NCI-H1417 treated with DMSO at 0.1 percent for 48 hours (cell line): Measurements from ENCODE around the gene LYZL1.
"Not testable (repeated sequence)": the region's sequence is repeated elsewhere in the genome, so short reads cannot be mapped to it uniquely, and the experiment has no call there.

Experiments used
- DNase-seq: peaks from one replicate; lab custom pipeline; 2025; lab: John Stamatoyannopoulos, UW

Gene LYZL1

GRCh38 chr10:29288906-29289305, at the start of gene LYZL1:
Gene LYZL1, plus strand, starts transcription at chr10:29289070. Its CDS starts 2,798 bp downstream, at chr10:29291868.
- DNase-seq: not testable (repeated sequence)

- DNase-seq: no peak
Measured at GRCh38 chr10:29239569-29240472, 49.0 kb upstream of the LYZL1 start.

- DNase-seq: no peak
Measured at GRCh38 chr10:29240986-29241660, 47.7 kb upstream of the LYZL1 start.

- DNase-seq: no peak
Measured at GRCh38 chr10:29241925-29242324, 46.9 kb upstream of the LYZL1 start.

GRCh38 chr10:29243066-29243465, 45.8 kb upstream of the LYZL1 start:
- no peak for DNase-seq

- DNase-seq: no peak
Measured at GRCh38 chr10:29243750-29244149, 45.1 kb upstream of the LYZL1 start.

GRCh38 chr10:29244978-29245377, 43.9 kb upstream of the LYZL1 start:
- DNase-seq: no peak

- no peak for DNase-seq
Measured at GRCh38 chr10:29245476-29245875, 43.4 kb upstream of the LYZL1 start.

- no peak for DNase-seq
Measured at GRCh38 chr10:29246449-29246848, 42.4 kb upstream of the LYZL1 start.

GRCh38 chr10:29248158-29248557, 40.7 kb upstream of the LYZL1 start:
- DNase-seq: no peak

- DNase-seq: no peak
Measured at GRCh38 chr10:29249018-29249417, 39.9 kb upstream of the LYZL1 start.

GRCh38 chr10:29250066-29250465, 38.8 kb upstream of the LYZL1 start:
- DNase-seq: no peak

- no peak for DNase-seq
Measured at GRCh38 chr10:29252811-29253689, 35.8 kb upstream of the LYZL1 start.

GRCh38 chr10:29253690-29254029, 35.2 kb upstream of the LYZL1 start:
- DNase-seq: no peak

GRCh38 chr10:29254123-29255046, 34.5 kb upstream of the LYZL1 start:
- no peak for DNase-seq

- no peak for DNase-seq
Measured at GRCh38 chr10:29255104-29255503, 33.8 kb upstream of the LYZL1 start.

GRCh38 chr10:29256019-29256418, 32.9 kb upstream of the LYZL1 start:
- DNase-seq: no peak

GRCh38 chr10:29256586-29256985, 32.3 kb upstream of the LYZL1 start:
- no peak for DNase-seq

GRCh38 chr10:29257106-29257783, 31.6 kb upstream of the LYZL1 start:
- DNase-seq: no peak

- no peak for DNase-seq
Measured at GRCh38 chr10:29257784-29258135, 31.1 kb upstream of the LYZL1 start.

- no peak for DNase-seq
Measured at GRCh38 chr10:29259498-29259897, 29.4 kb upstream of the LYZL1 start.
